Measurements from ENCODE around the gene UBA52.

GRCh38 chr19:18580311-18580710 is 8.7 kb downstream of the UBA52 start:
- TF ChIP-seq POLR2AphosphoS5 (IDR thresholded peaks at IDR 0.05) (no peak), EP300 (conservative IDR thresholded peaks at IDR 0.05; ENCODE audit: poor library complexity, severe bottlenecking) (no peak), CTCF (IDR thresholded peaks at IDR 0.05; ENCODE audit: poor library complexity, severe bottlenecking) (no peak), RAD21 (conservative IDR thresholded peaks at IDR 0.05) (no peak)

All from neural cell (in vitro differentiated cells).